ENCODE measurements around the gene GLTPD2.

The GLTPD2 gene

GRCh38 chr17:4772235-4772613 lies 16.5 kb upstream of the GLTPD2 start:
- no peak for DNase-seq

GRCh38 chr17:4777969-4778760 lies 10.6 kb upstream of the GLTPD2 start:
- no peak for DNase-seq

- no peak for DNase-seq
Measured at GRCh38 chr17:4780325-4780955, 8.3 kb upstream of the GLTPD2 start.

DNA sequence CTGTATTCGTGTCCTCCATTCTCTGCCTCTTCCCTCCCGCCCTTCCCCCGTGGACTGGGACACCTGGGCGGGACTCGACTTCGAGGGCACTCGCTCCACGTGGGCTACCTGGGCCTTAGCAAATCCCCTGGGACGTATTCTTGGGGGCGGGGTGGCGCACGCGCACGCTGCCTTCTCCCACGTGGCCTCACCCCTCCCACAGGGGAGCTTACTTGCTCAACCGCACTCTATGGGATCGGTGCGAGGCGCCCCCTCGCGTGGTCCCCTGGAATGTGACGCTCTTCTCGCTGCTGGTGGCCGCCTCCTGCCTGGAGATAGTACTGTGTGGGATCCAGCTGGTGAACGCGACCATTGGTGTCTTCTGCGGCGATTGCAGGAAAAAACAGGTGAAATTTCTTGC lies 6.1 kb upstream of the GLTPD2 start:
- DNase-seq = peak; percentile 32

GRCh38 chr17:4785311-4786105 lies 3.3 kb upstream of the GLTPD2 start:
- no peak for DNase-seq

GRCh38 chr17:4786106-4786511 lies 2.7 kb upstream of the GLTPD2 start, which contains the start of gene VMO1:
Gene VMO1 (minus strand): TSS chr17:4786364. CDS start chr17:4786352, 12 bp downstream.
- DNase-seq = no peak

- no peak for DNase-seq
Measured at GRCh38 chr17:4786516-4786915, 2.2 kb upstream of the GLTPD2 start.

GRCh38 chr17:4788159-4788806 lies 481 bp upstream of the GLTPD2 start:
- no peak for DNase-seq

GRCh38 chr17:4789701-4789950 lies 862 bp downstream of the GLTPD2 start:
- DNase-seq = no peak

DNA sequence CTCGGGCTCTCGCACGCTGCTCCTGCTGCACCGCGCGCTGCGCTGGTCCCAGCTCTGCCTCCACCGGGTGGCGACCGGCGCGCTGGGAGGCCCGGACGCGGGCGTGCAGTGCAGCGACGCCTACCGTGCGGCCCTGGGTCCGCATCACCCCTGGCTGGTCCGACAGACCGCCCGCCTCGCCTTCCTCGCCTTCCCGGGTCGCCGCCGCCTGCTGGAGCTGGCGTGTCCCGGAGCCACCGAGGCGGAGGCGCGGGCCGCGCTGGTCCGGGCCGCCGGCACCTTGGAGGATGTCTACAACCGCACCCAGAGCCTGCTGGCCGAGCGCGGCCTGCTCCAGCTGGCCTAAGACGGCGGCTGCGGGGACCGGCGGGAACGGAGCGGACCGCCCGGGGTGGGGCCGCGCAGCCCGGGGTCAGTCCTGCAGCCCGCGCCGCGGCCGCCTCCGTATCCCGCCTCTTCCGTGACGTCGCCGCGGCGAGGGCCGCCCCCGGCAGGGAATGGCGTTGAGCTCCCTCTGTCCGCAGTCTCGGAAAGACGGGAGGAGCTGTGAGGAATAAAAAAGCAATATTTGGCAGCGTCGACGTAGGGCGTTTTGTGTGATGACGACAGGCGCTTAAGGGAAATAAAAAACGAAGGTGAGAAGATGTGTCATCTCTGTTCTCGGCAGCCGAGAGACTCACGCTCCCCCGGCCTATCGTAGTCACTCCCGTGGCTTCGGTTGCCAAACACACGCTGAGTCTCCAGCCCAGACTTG lies 1.4 kb downstream of the GLTPD2 start:
- DNase-seq = peak; percentile 91

GRCh38 chr17:4790705-4791088 lies 1.9 kb downstream of the GLTPD2 start:
- no peak for DNase-seq

- no peak for DNase-seq
Measured at GRCh38 chr17:4795168-4795567, 6.4 kb downstream of the GLTPD2 start.

GRCh38 chr17:4796552-4796920 lies 7.8 kb downstream of the GLTPD2 start:
- peak; percentile 73 for DNase-seq

GRCh38 chr17:4800462-4801196 lies 11.9 kb downstream of the GLTPD2 start:
- no peak for DNase-seq

- no peak for DNase-seq
Measured at GRCh38 chr17:4802228-4802627, 13.5 kb downstream of the GLTPD2 start, which contains the start of gene C17orf114. Gene C17orf114 (minus strand): TSS chr17:4802328.

DNA sequence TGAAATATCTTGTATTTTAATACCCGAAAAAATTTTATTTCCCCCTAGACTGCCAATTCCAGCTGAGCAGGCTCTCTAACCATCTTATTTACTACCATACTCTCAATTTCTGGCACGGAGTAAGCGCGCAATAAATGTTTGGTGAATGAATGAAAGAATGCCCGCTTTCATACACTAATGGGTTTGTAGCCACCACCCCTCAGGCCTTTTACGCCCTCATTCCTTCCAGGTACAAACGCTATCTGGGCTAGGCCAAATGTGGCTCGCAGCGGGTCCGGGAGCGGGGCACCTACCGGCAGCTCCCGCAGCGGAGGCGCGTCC lies 17.7 kb downstream of the GLTPD2 start:
- no peak for DNase-seq

GRCh38 chr17:4806777-4807604 lies 18.2 kb downstream of the GLTPD2 start, which contains the start of gene PLD2:
Gene PLD2 (plus strand): TSS chr17:4807152. CDS start chr17:4807773, 621 bp downstream.
- DNase-seq = peak; percentile 89

DNA sequence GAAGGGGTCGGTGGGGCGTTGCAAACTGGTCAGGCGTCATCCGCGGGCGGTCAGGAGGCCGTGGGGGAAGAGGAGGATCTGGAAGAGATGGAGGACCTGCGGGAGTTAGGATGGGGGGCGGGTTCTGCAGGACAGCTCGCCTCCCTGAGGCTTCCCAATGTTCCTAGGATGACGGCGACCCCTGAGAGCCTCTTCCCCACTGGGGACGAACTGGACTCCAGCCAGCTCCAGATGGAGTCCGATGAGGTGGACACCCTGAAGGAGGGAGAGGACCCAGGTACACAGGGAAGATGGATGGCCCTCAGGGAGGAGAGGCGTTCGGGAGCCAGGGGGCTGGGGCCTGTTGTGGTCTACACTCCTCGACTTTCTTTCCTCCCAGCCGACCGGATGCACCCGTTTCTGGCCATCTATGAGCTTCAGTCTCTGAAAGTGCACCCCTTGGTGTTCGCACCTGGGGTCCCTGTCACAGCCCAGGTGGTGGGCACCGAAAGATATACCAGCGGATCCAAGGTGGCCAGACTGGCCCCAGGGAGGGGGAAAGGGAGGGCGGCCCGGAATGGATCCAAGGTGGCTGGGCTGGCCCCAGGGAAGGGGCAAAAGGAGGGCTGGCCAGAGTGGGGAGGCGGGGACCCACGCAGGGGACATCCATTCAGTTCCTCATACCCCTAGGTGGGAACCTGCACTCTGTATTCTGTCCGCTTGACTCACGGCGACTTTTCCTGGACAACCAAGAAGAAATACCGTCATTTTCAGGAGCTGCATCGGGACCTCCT lies 19.0 kb downstream of the GLTPD2 start:
- DNase-seq = no peak

GRCh38 chr17:4808378-4808767 lies 19.6 kb downstream of the GLTPD2 start:
- no peak for DNase-seq

- peak; percentile 69 for DNase-seq
Measured at GRCh38 chr17:4810696-4811290, 22.0 kb downstream of the GLTPD2 start.
